BE2C (cell line): Measurements from ENCODE around the gene NOS1AP.

Source experiments
- DNase-seq: peaks from one replicate; pipeline ENCODE4 v3.0.0-alpha.2; 2020
- H3K27me3 ChIP-seq: fragments of 250-450 bp; sonication (Bioruptor Pico); 2 replicates; pipeline ENCODE4 v1.5.1; 2020; ENCODE audit warnings: mild to moderate bottlenecking
- H3K36me3 ChIP-seq: fragments of 250-450 bp; sonication (Bioruptor Pico); 2 replicates; pipeline ENCODE4 v1.5.1; 2020; ENCODE audit warnings: mild to moderate bottlenecking
- H3K4me1 ChIP-seq: fragments of 250-450 bp; sonication (Bioruptor Pico); 2 replicates; pipeline ENCODE4 v1.5.1; 2020
- H3K4me3 ChIP-seq: 2 replicates; pipeline ENCODE4 v1.5.1; 2011; ENCODE audit warnings: low read depth, low read length
- H3K9me3 ChIP-seq: fragments of 250-450 bp; sonication (Bioruptor Pico); 2 replicates; pipeline ENCODE4 v1.5.1; 2020
- TF ChIP-seq, protein P1 (sequence below): IDR thresholded peaks from 2 replicates; pipeline ENCODE4 v1.5.1; 2012; ENCODE audit warnings: mild to moderate bottlenecking, low read depth, low read length

The NOS1AP gene

DNA sequence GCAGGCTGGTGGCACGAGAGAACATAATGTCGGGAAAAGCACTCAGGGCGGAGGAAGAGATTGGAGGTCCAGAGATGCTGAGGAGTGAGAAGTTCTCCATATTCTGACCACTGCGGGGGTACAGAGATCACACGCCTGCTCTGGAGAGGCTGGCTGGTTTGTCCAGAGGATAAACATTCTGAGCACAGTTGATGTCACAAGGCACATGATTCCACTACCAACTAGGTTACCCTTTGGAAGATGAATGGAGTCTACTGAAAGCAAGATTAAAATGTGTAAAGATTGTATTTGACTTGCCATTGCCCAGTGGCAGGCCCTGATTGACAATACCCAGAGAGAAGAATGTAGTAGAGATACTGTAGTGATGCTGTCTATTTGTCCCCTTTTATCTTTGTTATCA lies 307.2 kb downstream of the NOS1AP start, which contains the start of gene SPATA46:
Gene SPATA46 (minus strand): TSS at position 164 of the 400 bp plus-strand sequence. CDS start 64 bp downstream, at position 100.
- no peak within 1 kb of the TSS for H3K4me3 ChIP-seq
- no peak for DNase-seq
- TF ChIP-seq, protein P1, sequence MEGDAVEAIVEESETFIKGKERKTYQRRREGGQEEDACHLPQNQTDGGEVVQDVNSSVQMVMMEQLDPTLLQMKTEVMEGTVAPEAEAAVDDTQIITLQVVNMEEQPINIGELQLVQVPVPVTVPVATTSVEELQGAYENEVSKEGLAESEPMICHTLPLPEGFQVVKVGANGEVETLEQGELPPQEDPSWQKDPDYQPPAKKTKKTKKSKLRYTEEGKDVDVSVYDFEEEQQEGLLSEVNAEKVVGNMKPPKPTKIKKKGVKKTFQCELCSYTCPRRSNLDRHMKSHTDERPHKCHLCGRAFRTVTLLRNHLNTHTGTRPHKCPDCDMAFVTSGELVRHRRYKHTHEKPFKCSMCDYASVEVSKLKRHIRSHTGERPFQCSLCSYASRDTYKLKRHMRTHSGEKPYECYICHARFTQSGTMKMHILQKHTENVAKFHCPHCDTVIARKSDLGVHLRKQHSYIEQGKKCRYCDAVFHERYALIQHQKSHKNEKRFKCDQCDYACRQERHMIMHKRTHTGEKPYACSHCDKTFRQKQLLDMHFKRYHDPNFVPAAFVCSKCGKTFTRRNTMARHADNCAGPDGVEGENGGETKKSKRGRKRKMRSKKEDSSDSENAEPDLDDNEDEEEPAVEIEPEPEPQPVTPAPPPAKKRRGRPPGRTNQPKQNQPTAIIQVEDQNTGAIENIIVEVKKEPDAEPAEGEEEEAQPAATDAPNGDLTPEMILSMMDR = no peak
- no peaks in the 10 kb centered on the region for H3K27me3 ChIP-seq
- no peaks in the 10 kb centered on the region for H3K36me3 ChIP-seq
- no peaks in the 10 kb centered on the region; the same call in 1 of the 2 replicates for H3K9me3 ChIP-seq
- peaks cover 9% of the 10 kb centered on the region for H3K4me1 ChIP-seq

DNA sequence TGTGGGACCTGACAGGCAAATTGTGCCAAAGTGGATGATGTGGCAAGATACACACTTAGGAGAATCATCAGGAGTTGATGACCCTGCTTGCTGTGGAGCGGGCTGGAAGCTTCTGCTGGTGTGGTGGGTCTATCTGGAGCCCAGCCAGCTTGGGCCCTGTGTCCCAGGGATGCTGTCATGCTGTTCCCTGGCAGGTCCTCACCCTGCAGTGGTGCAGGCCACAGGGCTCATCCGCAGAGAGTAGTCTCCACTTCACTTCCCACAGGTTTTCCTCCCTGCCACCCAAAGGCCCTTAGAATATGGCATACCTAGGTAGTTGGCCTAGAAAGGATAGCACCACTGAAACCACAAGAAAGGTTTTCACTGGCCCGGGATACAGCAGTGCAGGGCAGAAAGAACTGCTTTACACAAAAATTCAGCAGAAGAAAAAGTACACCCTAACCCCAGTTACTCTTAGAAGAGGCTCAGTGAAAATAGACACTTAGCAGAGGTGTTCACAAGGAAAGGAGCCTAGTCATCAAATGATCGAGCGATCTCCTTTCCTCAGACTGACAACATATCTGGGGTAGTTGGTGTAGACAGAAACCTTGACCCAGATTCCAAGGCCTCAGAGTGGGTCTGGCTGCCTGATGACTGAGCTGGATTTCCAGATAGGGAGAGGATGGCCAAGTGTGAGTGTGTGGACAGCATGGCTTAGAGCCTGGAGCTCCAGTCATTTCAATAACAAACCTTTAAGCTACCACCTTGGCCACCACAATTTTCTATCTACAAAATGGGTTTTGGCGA lies 310.8 kb downstream of the NOS1AP start:
- H3K27me3 ChIP-seq = no peaks in the 10 kb centered on the region

DNA sequence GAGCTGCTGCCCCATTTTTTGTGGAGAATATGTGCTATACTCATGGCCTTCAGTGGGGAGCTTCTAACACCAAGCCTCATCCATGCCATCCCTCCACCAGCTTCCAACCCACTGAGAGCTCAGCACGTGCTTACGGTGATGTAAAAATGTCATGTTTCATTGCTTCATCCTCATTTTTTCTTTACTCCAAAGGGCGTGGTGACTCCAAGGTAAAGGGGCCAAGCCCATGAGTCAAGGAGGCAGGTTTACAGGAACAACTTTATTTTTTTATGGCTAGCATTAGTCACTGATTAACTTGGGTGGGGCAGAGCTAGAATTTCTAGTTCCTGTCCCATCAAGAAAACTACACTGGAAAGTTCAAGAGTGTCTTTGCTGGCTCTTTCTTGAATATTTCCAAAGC lies 311.9 kb downstream of the NOS1AP start, which contains the start of gene C1orf226:
Gene C1orf226 (plus strand): TSS at position 346 of the 400 bp plus-strand sequence. CDS start 174 bp downstream, outside the sequence.
- H3K4me1 ChIP-seq = no peaks in the 10 kb centered on the region
- H3K9me3 ChIP-seq = no peaks in the 10 kb centered on the region; the same call in 1 of the 2 replicates
- H3K4me3 ChIP-seq = no peak within 1 kb of the TSS
- no peak for DNase-seq
- H3K27me3 ChIP-seq = no peaks in the 10 kb centered on the region
- no peaks in the 10 kb centered on the region for H3K36me3 ChIP-seq
- TF ChIP-seq, protein P1 = no peak

More for the DNA sequence above, 310.8 kb downstream of the NOS1AP start:
- no peaks in the 10 kb centered on the region; the same call in 1 of the 2 replicates for H3K9me3 ChIP-seq
- no peaks in the 10 kb centered on the region for H3K4me1 ChIP-seq
- no peak overlapping the region for H3K4me3 ChIP-seq
- no peak for DNase-seq
- H3K36me3 ChIP-seq = no peaks in the 10 kb centered on the region
- TF ChIP-seq, protein P1 = no peak

DNA sequence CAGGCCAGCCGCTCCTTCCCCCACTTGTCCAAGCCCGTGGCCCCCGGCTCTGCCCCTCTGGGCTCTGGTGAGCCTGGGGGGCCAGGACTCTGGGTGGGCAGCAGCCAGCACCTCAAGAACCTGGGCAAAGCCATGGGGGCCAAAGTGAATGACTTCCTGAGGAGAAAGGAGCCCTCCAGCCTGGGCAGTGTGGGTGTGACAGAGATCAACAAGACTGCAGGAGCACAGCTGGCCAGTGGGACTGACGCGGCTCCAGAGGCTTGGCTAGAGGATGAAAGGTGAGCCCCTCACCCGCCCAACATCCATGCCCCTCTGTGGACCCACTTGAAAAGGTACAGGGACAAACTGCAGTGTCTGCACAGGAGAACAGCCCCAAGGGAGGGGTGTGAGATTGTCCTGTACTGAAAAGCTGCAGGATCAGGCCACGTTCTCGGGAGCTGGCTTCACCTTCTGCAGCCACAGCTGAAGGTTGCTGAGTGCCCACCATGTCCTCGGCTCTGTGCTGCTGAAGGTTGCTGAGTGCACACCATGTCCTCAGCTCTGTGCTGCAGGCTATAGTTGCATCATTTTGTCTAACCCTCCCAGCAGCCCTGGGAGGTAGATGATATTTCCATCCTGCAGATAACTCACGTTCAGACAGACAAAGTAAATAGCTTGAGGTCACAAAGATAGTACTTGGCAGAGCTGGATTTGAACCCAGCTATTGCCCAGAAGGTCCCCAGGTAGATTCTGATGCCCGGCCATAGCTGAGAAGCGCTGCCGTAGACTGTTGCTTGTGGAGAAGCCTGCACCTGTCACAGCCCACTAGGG lies 312.7 kb downstream of the NOS1AP start:
- Histone ChIP-seq H3K4me3 (no peak overlapping the region), H3K27me3 (no peaks in the 10 kb centered on the region), H3K9me3 (no peaks in the 10 kb centered on the region; the same call in 1 of the 2 replicates), H3K4me1 (no peaks in the 10 kb centered on the region), H3K36me3 (no peaks in the 10 kb centered on the region)
- TF ChIP-seq, protein P1 = no peak
- DNase-seq = no peak

DNA sequence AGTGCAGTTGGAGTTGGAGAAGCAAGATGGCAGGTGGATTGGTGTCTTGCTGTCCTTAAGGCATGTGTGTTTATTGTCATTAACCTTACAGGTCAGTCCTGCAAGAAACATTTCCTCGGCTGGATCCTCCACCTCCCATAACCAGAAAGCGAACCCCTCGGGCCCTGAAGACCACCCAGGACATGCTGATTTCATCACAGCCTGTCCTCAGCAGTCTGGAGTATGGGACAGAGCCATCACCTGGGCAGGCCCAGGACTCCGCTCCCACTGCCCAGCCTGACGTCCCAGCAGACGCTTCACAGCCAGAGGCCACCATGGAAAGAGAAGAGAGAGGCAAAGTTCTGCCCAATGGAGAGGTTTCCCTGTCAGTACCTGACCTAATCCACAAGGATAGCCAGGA lies 313.6 kb downstream of the NOS1AP start:
- no peaks in the 10 kb centered on the region for H3K4me1 ChIP-seq
- no peaks in the 10 kb centered on the region for H3K36me3 ChIP-seq
- H3K27me3 ChIP-seq = no peaks in the 10 kb centered on the region
- TF ChIP-seq, protein P1 = no peak
- no peak for DNase-seq
- H3K4me3 ChIP-seq = no peak overlapping the region
- H3K9me3 ChIP-seq = no peaks in the 10 kb centered on the region; the same call in 1 of the 2 replicates
